Measurements from ENCODE around the gene CLEC6A.

The CLEC6A gene

GRCh38 chr12:8475508-8476203 is 19.9 kb downstream of the CLEC6A start:
- TF ChIP-seq TAF1 (IDR thresholded peaks at IDR 0.05; ENCODE audit: borderline replicate concordance, insufficient read depth, low read length) (no peak), FOXP2 (optimal IDR thresholded peaks at IDR 0.05; ENCODE audit: borderline replicate concordance, extremely low read depth, extremely low read length, insufficient read depth) (no peak), POLR2AphosphoS5 (IDR thresholded peaks at IDR 0.05; ENCODE audit: low read depth, low read length) (no peak), SIN3A (IDR thresholded peaks at IDR 0.05; ENCODE audit: borderline replicate concordance, insufficient read depth, low read length) (no peak), REST (IDR thresholded peaks at IDR 0.05; ENCODE audit: insufficient read depth in 1 of 2, low read depth in 2 of 2, low read length in 2 of 2) (no peak)

GRCh38 chr12:8482571-8483061 is 26.9 kb downstream of the CLEC6A start:
- TF ChIP-seq TAF1 (IDR thresholded peaks at IDR 0.05; ENCODE audit: borderline replicate concordance, insufficient read depth, low read length) (no peak), FOXP2 (optimal IDR thresholded peaks at IDR 0.05; ENCODE audit: borderline replicate concordance, extremely low read depth, extremely low read length, insufficient read depth) (no peak), SIN3A (IDR thresholded peaks at IDR 0.05; ENCODE audit: borderline replicate concordance, insufficient read depth, low read length) (no peak), REST (IDR thresholded peaks at IDR 0.05; ENCODE audit: insufficient read depth in 1 of 2, low read depth in 2 of 2, low read length in 2 of 2) (no peak), POLR2AphosphoS5 (IDR thresholded peaks at IDR 0.05; ENCODE audit: low read depth, low read length) (no peak)

- TF ChIP-seq POLR2AphosphoS5 (IDR thresholded peaks at IDR 0.05; ENCODE audit: low read depth, low read length), result no peak
- TF ChIP-seq TAF1 (IDR thresholded peaks at IDR 0.05; ENCODE audit: borderline replicate concordance, insufficient read depth, low read length), result no peak
- TF ChIP-seq FOXP2 (optimal IDR thresholded peaks at IDR 0.05; ENCODE audit: borderline replicate concordance, extremely low read depth, extremely low read length, insufficient read depth), result no peak
- TF ChIP-seq REST (IDR thresholded peaks at IDR 0.05; ENCODE audit: insufficient read depth in 1 of 2, low read depth in 2 of 2, low read length in 2 of 2), result no peak
- TF ChIP-seq SIN3A (IDR thresholded peaks at IDR 0.05; ENCODE audit: borderline replicate concordance, insufficient read depth, low read length), result no peak
Measured at GRCh38 chr12:8483079-8483478, 27.3 kb downstream of the CLEC6A start.

GRCh38 chr12:8491646-8492530 is 36.1 kb downstream of the CLEC6A start:
- TF ChIP-seq FOXP2 (optimal IDR thresholded peaks at IDR 0.05; ENCODE audit: borderline replicate concordance, extremely low read depth, extremely low read length, insufficient read depth) (no peak), REST (IDR thresholded peaks at IDR 0.05; ENCODE audit: insufficient read depth in 1 of 2, low read depth in 2 of 2, low read length in 2 of 2) (no peak), POLR2AphosphoS5 (IDR thresholded peaks at IDR 0.05; ENCODE audit: low read depth, low read length) (no peak), TAF1 (IDR thresholded peaks at IDR 0.05; ENCODE audit: borderline replicate concordance, insufficient read depth, low read length) (no peak), SIN3A (IDR thresholded peaks at IDR 0.05; ENCODE audit: borderline replicate concordance, insufficient read depth, low read length) (no peak)
